SK-N-SH (cell line): ENCODE data around the gene GAMT. TPM values are rescaled to one million over a fixed set of nuclear protein-coding genes. Genes with fewer than 3 reads are reported as not detected.

Experiments
- CTCF ChIA-PET: fragments of 300-600, 350-600 bp; formaldehyde crosslinking; extraction: SDS; loops from one replicate; lab custom pipeline; 2021; lab: Yijun Ruan, JAX
- POLR2A ChIA-PET: fragments of 350-600 bp; sonication (Branson Sonifier 250); formaldehyde crosslinking; extraction: SDS; loops from one replicate; lab custom pipeline; 2020; ENCODE audit warnings: antibody characterized with exemption, inconsistent platforms; lab: Yijun Ruan, JAX
- DNase-seq: peaks from one replicate; pipeline ENCODE4 v3.0.0; 2012
- H2AFZ ChIP-seq: fragments of 200-600 bp; sonication (generic); 2 replicates; pipeline ENCODE4 v1.8.1; 2016; ENCODE audit warnings: antibody characterized with exemption, mild to moderate bottlenecking, low read depth
- H3F3A ChIP-seq: fragments of 200-600 bp; sonication (generic); replicated peaks from 2 replicates; pipeline ENCODE3; 2016; ENCODE audit warnings: antibody characterized with exemption, mild to moderate bottlenecking; ENCODE audit not compliant: insufficient read depth
- H3K27ac ChIP-seq, 2 experiments: fragments of 200-500 bp in 1 of 2; fragments of 200-600 bp in 1 of 2; sonication (Bioruptor generic) in 1 of 2; sonication (generic), shearing (Covaris generic) in 1 of 2; 2 replicates each; pipeline versions ENCODE4 v1.5.1 to v1.6.1; 2014 to 2016; ENCODE audit warnings: low read depth in 2 of 2, inconsistent platforms in 1 of 2, low read length in 1 of 2, mild to moderate bottlenecking in 1 of 2, mixed read lengths in 1 of 2
- H3K27me3 ChIP-seq: fragments of 200-600 bp; sonication (generic), shearing (Covaris generic); 2 replicates; pipeline ENCODE4 v1.6.1; 2016; ENCODE audit warnings: mixed run types; ENCODE audit not compliant: insufficient read depth
- H3K36me3 ChIP-seq, 2 experiments: fragments of 200-500 bp in 1 of 2; fragments of 200-600 bp in 1 of 2; sonication (Bioruptor generic) in 1 of 2; sonication (generic) in 1 of 2; replicated peaks in 1 of 2; 2 replicates each; pipeline versions ENCODE3 to v1.5.1; 2014 to 2016; ENCODE audit warnings: low read length in 1 of 2, mild to moderate bottlenecking in 1 of 2; ENCODE audit not compliant: insufficient read depth in 2 of 2, control insufficient read depth in 1 of 2
- H3K4me1 ChIP-seq, 2 experiments: fragments of 200-500 bp in 1 of 2; fragments of 200-600 bp in 1 of 2; sonication (Bioruptor generic) in 1 of 2; sonication (generic), shearing (Covaris generic) in 1 of 2; 2 replicates each; pipeline versions ENCODE4 v1.5.1 to v1.6.1; 2014 to 2016; ENCODE audit warnings: low read depth in 1 of 2, low read length in 1 of 2, mixed run types in 1 of 2; ENCODE audit not compliant: insufficient read depth in 2 of 2, control insufficient read depth in 1 of 2
- H3K4me2 ChIP-seq: fragments of 200-600 bp; sonication (generic), shearing (Covaris generic); 2 replicates; pipeline ENCODE4 v1.6.1; 2017; ENCODE audit warnings: mixed run types
- H3K4me3 ChIP-seq, 2 experiments: fragments of 200-500 bp in 1 of 2; fragments of 200-600 bp in 1 of 2; sonication (Bioruptor generic) in 1 of 2; sonication (generic), shearing (Covaris generic) in 1 of 2; 2 replicates each; pipeline versions ENCODE4 v1.5.1 to v1.8.1; 2014 to 2016; ENCODE audit warnings: low read depth in 2 of 2, inconsistent platforms in 1 of 2, low read length in 1 of 2, mild to moderate bottlenecking in 1 of 2, mixed read lengths in 1 of 2, moderate library complexity in 1 of 2
- H3K79me2 ChIP-seq: fragments of 200-600 bp; sonication (generic); 2 replicates; pipeline ENCODE4 v1.8.1; 2017; ENCODE audit warnings: mild to moderate bottlenecking; ENCODE audit not compliant: insufficient read depth
- H3K9ac ChIP-seq: fragments of 200-600 bp; sonication (generic); 2 replicates; pipeline ENCODE4 v1.6.1; 2017; ENCODE audit warnings: mixed run types
- H3K9me2 ChIP-seq: fragments of 200-600 bp; sonication (generic); 2 replicates; pipeline ENCODE4 v1.6.1; 2017; ENCODE audit warnings: mixed run types
- H3K9me3 ChIP-seq: fragments of 200-600 bp; sonication (generic); 2 replicates; pipeline ENCODE4 v1.6.1; 2017; ENCODE audit warnings: mixed run types, mild to moderate bottlenecking, moderate library complexity
- H4K20me1 ChIP-seq: fragments of 200-600 bp; sonication (generic); 2 replicates; pipeline ENCODE4 v1.6.1; 2017; ENCODE audit warnings: mild to moderate bottlenecking, mixed run types; ENCODE audit not compliant: insufficient read depth
- CTCF ChIP-seq: fragments of 200-600 bp; sonication (generic); IDR thresholded peaks from 2 replicates; pipeline ENCODE4 v1.6.1; 2017; ENCODE audit warnings: antibody characterized with exemption, mild to moderate bottlenecking, moderate library complexity
- ELF1 ChIP-seq: IDR thresholded peaks from 2 replicates; pipeline ENCODE4 v1.4.0; 2012
- FOSL2 ChIP-seq: IDR thresholded peaks from 2 replicates; pipeline ENCODE4 v1.4.0; 2012; ENCODE audit warnings: low read depth, mild to moderate bottlenecking, moderate library complexity, borderline replicate concordance
- FOXJ3 ChIP-seq: sonication (generic); formaldehyde crosslinking; IDR thresholded peaks from 2 replicates; pipeline ENCODE4 v1.5.1; 2020; ENCODE audit warnings: mild to moderate bottlenecking, missing genetic modification reagents
- FOXM1 ChIP-seq: IDR thresholded peaks from 2 replicates; pipeline ENCODE4 v1.4.0; 2012; ENCODE audit warnings: low read depth, mild to moderate bottlenecking
- GABPA ChIP-seq: IDR thresholded peaks from 2 replicates; pipeline ENCODE4 v1.4.0; 2012; ENCODE audit warnings: low read depth, mild to moderate bottlenecking
- GATA2 ChIP-seq: sonication (generic); formaldehyde crosslinking; IDR thresholded peaks from 2 replicates; pipeline ENCODE4 v1.5.0; 2020; ENCODE audit warnings: mild to moderate bottlenecking, missing genetic modification reagents
- MEF2A ChIP-seq: IDR thresholded peaks from 2 replicates; pipeline ENCODE4 v1.4.0; 2012; ENCODE audit warnings: low read depth, borderline replicate concordance
- MXI1 ChIP-seq: IDR thresholded peaks from 2 replicates; pipeline ENCODE4 v1.6.1; 2012; ENCODE audit warnings: mild to moderate bottlenecking, low read depth, low read length, improper control_type of control experiment
- NFIC ChIP-seq: IDR thresholded peaks from 2 replicates; pipeline ENCODE4 v1.4.0; 2012; ENCODE audit warnings: borderline replicate concordance
- NRF1 ChIP-seq: IDR thresholded peaks from 2 replicates; pipeline ENCODE4 v1.6.1; 2012; ENCODE audit warnings: low read depth, mild to moderate bottlenecking, low read length
- PBX3 ChIP-seq: IDR thresholded peaks from 2 replicates; pipeline ENCODE4; 2012
- RAD21 ChIP-seq: IDR thresholded peaks from 2 replicates; pipeline ENCODE4 v1.6.1; 2012; ENCODE audit warnings: mild to moderate bottlenecking, low read length
- RFX5 ChIP-seq: IDR thresholded peaks from 2 replicates; pipeline ENCODE4 v1.6.1; 2012; ENCODE audit warnings: mild to moderate bottlenecking, improper control_type of control experiment, low read length
- TAF1 ChIP-seq: IDR thresholded peaks from 2 replicates; pipeline ENCODE4 v1.6.1; 2012; ENCODE audit warnings: low read depth, mild to moderate bottlenecking, low read length, moderate library complexity, borderline replicate concordance
- TCF12 ChIP-seq: IDR thresholded peaks from 2 replicates; pipeline ENCODE4 v1.4.0; 2012
- TEAD4 ChIP-seq: IDR thresholded peaks from 2 replicates; pipeline ENCODE4 v1.4.0; 2012; ENCODE audit warnings: mild to moderate bottlenecking, borderline replicate concordance; ENCODE audit not compliant: insufficient read depth
- WGBS: methylation state at CpG from one replicate; pipeline ENCODE4 v1.1.6; 2017; ENCODE audit warnings: low lambda C conversion rate; 5-methylcytosine and 5-hydroxymethylcytosine counted together
- polyA plus RNA-seq, 3 experiments: library from polyadenylated mRNA; depleted of rRNA; stranded (reverse); fragments of >200 nt; gene quantifications; 2 replicates each; pipeline ENCODE4 v1.2.3, GENCODE V29; 2012
- TF ChIP-seq, protein P1 (sequence below): IDR thresholded peaks from 2 replicates; pipeline ENCODE4 v1.4.0; 2012; ENCODE audit warnings: low read depth, borderline replicate concordance
- TF ChIP-seq, protein P2 (sequence below): fragments of 150-350 bp; IDR thresholded peaks from 2 replicates; pipeline ENCODE4 v1.6.1; 2017; ENCODE audit warnings: antibody characterized with exemption, low read length, low read depth, borderline replicate concordance
- TF ChIP-seq, protein P3 (sequence below): IDR thresholded peaks from 2 replicates; pipeline ENCODE4 v1.6.1; 2012; ENCODE audit warnings: mild to moderate bottlenecking, low read depth, low read length, moderate library complexity

GAMT gene
- polyA plus RNA-seq, 1 of the 3 experiments (the other 2 are of a cell fraction) = 85.3 TPM

DNA sequence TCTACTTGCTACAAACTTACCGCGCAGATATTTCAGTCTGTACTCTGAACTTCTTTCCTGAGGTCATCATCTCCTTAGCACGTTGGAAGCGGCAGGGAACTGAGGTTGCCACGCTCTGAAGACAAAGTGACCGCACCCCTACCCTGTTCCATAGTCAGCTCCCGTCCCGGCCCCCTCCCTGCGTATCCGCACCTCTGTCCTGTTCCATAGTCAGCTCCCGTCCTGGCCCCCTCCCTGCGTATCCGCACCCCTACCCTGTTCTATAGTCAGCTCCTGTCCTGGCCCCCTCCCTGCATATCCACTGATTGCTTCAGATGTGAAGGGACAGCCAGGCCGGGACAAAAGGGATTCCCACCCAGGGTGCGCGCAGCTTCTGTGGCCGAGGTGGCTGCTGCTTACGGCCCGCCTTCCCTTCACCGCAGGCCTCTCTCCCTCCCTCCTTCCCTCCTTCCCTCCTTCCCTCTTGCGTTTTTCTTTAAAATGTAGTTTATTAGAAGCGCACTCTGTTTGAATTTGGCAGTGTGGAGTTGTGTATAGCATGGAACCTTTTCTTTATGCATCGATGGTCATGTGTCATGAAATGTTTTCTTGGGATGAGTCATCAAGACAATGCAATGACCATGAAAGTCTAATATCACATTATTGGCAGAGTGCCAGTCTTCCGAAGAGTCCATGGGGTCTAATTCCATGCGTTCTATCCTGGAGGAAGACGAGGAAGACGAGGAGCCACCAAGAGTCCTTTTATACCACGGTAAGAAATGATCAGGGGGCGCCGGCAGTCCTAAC, 39.5 kb downstream of the GAMT start (continued):
- TF ChIP-seq, protein P1, sequence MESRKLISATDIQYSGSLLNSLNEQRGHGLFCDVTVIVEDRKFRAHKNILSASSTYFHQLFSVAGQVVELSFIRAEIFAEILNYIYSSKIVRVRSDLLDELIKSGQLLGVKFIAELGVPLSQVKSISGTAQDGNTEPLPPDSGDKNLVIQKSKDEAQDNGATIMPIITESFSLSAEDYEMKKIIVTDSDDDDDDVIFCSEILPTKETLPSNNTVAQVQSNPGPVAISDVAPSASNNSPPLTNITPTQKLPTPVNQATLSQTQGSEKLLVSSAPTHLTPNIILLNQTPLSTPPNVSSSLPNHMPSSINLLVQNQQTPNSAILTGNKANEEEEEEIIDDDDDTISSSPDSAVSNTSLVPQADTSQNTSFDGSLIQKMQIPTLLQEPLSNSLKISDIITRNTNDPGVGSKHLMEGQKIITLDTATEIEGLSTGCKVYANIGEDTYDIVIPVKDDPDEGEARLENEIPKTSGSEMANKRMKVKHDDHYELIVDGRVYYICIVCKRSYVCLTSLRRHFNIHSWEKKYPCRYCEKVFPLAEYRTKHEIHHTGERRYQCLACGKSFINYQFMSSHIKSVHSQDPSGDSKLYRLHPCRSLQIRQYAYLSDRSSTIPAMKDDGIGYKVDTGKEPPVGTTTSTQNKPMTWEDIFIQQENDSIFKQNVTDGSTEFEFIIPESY = no peak
- TF ChIP-seq, all 33 proteins: peak for 3

GRCh38 chr19:1360818-1361461, 40.4 kb downstream of the GAMT start:
- H3K9me3 ChIP-seq = no peaks in the 10 kb centered on the region
- ChIA-PET CTCF (interaction anchor here (0.7 to 2.7 kb wide), 10 partner anchors 11 to 117 kb away, joined by 3 to 23 read pairs (median 4); no protein-coding TSS in a partner anchor), POLR2A (interaction anchor here (0.9 to 1.5 kb wide), 3 partner anchors 45 to 92 kb away, joined by 3 to 6 read pairs (median 3); partner anchors contain the start of gene CIRBP)
- peak overlapping the region; percentile 35; the same call in 1 of the 2 replicates for H3K9ac ChIP-seq
- peaks cover 25 to 32% of the 10 kb centered on the region in 2 experiments for H3K4me1 ChIP-seq
- H3K36me3 ChIP-seq = peaks cover 50 to 67% of the 10 kb centered on the region in 2 experiments
- no peaks in the 10 kb centered on the region for H3K9me2 ChIP-seq
- peak overlapping the region; percentile 28 to 52 for H3K4me3 ChIP-seq
- peak; percentile 97 for DNase-seq
- H2AFZ ChIP-seq = peak overlapping the region; percentile 24
- no peaks in the 10 kb centered on the region for H3K27me3 ChIP-seq
- peaks cover 31% of the 10 kb centered on the region for H3K79me2 ChIP-seq
- 35% methylated on average over 23 of the region's 31 CpGs for WGBS
- H3K4me2 ChIP-seq = peak overlapping the region; percentile 86
- H4K20me1 ChIP-seq = no peaks in the 10 kb centered on the region
- H3K27ac ChIP-seq = peak overlapping the region; percentile 62 to 92
- H3F3A ChIP-seq = peaks cover 42% of the 10 kb centered on the region
- no peak for TF ChIP-seq TEAD4
- peak; percentile 42 for TF ChIP-seq TCF12
- TF ChIP-seq, protein P2, sequence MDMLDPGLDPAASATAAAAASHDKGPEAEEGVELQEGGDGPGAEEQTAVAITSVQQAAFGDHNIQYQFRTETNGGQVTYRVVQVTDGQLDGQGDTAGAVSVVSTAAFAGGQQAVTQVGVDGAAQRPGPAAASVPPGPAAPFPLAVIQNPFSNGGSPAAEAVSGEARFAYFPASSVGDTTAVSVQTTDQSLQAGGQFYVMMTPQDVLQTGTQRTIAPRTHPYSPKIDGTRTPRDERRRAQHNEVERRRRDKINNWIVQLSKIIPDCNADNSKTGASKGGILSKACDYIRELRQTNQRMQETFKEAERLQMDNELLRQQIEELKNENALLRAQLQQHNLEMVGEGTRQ = no peak
- TF ChIP-seq RAD21 = peak; percentile 10; the same call in 1 of the 2 replicates
- TF ChIP-seq PBX3 = no peak
- TF ChIP-seq FOSL2 = no peak
- no peak for TF ChIP-seq FOXM1
- TF ChIP-seq, protein P3, sequence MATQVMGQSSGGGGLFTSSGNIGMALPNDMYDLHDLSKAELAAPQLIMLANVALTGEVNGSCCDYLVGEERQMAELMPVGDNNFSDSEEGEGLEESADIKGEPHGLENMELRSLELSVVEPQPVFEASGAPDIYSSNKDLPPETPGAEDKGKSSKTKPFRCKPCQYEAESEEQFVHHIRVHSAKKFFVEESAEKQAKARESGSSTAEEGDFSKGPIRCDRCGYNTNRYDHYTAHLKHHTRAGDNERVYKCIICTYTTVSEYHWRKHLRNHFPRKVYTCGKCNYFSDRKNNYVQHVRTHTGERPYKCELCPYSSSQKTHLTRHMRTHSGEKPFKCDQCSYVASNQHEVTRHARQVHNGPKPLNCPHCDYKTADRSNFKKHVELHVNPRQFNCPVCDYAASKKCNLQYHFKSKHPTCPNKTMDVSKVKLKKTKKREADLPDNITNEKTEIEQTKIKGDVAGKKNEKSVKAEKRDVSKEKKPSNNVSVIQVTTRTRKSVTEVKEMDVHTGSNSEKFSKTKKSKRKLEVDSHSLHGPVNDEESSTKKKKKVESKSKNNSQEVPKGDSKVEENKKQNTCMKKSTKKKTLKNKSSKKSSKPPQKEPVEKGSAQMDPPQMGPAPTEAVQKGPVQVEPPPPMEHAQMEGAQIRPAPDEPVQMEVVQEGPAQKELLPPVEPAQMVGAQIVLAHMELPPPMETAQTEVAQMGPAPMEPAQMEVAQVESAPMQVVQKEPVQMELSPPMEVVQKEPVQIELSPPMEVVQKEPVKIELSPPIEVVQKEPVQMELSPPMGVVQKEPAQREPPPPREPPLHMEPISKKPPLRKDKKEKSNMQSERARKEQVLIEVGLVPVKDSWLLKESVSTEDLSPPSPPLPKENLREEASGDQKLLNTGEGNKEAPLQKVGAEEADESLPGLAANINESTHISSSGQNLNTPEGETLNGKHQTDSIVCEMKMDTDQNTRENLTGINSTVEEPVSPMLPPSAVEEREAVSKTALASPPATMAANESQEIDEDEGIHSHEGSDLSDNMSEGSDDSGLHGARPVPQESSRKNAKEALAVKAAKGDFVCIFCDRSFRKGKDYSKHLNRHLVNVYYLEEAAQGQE = 0 out of 2 replicates have a peak, but pooled peaks have one; percentile 6
- no peak for TF ChIP-seq MEF2A
- peak; percentile 87 for TF ChIP-seq MXI1
- TF ChIP-seq RFX5 = no peak
- no peak for TF ChIP-seq CTCF
- TF ChIP-seq FOXJ3 = no peak
- TF ChIP-seq TAF1 = no peak
- TF ChIP-seq NFIC = peak; percentile 90
- no peak for TF ChIP-seq GATA2
- no peak for TF ChIP-seq GABPA
- TF ChIP-seq NRF1 = 0 out of 2 replicates have a peak, but pooled peaks have one; percentile 17
- peak; percentile 57; the same call in 1 of the 2 replicates for TF ChIP-seq ELF1
